HepG2 (cell line): ENCODE data around the gene NRSN2. TPM values are rescaled to one million over a fixed set of nuclear protein-coding genes. Genes with fewer than 3 reads are reported as not detected.

Source experiments
- AHR ChIP-seq: IDR thresholded peaks from 2 replicates; pipeline ENCODE4 v1.6.1; 2018; ENCODE audit warnings: missing genetic modification reagents, missing compliant biosample characterization
- ATAD3A ChIP-seq: sonication (generic); formaldehyde crosslinking; IDR thresholded peaks from 2 replicates; pipeline ENCODE4 v1.4.0; 2020; ENCODE audit warnings: missing genetic modification reagents
- MXD4 ChIP-seq: IDR thresholded peaks from 2 replicates; pipeline ENCODE4 v1.6.1; 2016; ENCODE audit warnings: mild to moderate bottlenecking, missing biosample characterization, missing genetic modification reagents
- POLR2G ChIP-seq: fragments of 200-400 bp; formaldehyde crosslinking; IDR thresholded peaks from 2 replicates; pipeline ENCODE4 v1.6.1; 2018; ENCODE audit warnings: mild to moderate bottlenecking, low read depth, low read length, moderate library complexity
- SMAD9 ChIP-seq: sonication (generic); formaldehyde crosslinking; IDR thresholded peaks from 2 replicates; pipeline ENCODE4 v1.5.1; 2020; ENCODE audit warnings: mild to moderate bottlenecking, missing genetic modification reagents
- ZNF772 ChIP-seq: sonication (generic); formaldehyde crosslinking; IDR thresholded peaks from 2 replicates; pipeline ENCODE4 v1.5.0; 2020; ENCODE audit warnings: mild to moderate bottlenecking, missing genetic modification reagents
- polyA plus RNA-seq, 8 experiments: library from polyadenylated mRNA; depleted of rRNA in 3 of 8; stranded (reverse) in 7 of 8; unstranded in 1 of 8; fragments of >200 nt; fragmentation: Illumina TruSeq in 4 of 8; extraction: Trizol in 4 of 8; gene quantifications; 2 replicates each; pipeline versions ENCODE4 v1.2.1 to v1.2.3, GENCODE V29; 2011 to 2016; ENCODE audit warnings: low read depth in 4 of 8, missing spikeins in 1 of 8, mixed read lengths in 1 of 8; ENCODE audit not compliant: insufficient read depth in 1 of 8
- total RNA-seq, 5 experiments: library from RNA; depleted of rRNA; stranded (reverse); fragments of >200 nt; fragmentation: Illumina TruSeq; extraction: Trizol; gene quantifications; 2 replicates each; pipeline ENCODE4 v1.2.3, GENCODE V29; 2016; ENCODE audit warnings: low read depth in 1 of 5
- TF ChIP-seq, protein P1 (sequence below): sonication (generic); formaldehyde crosslinking; IDR thresholded peaks from 2 replicates; pipeline ENCODE4 v1.9.0; 2022; ENCODE audit warnings: low read depth, missing genetic modification reagents
- TF ChIP-seq, protein P2 (sequence below), 2 experiments: fragments of 450-650 bp in 1 of 2; sonication (generic) in 1 of 2; formaldehyde crosslinking in 1 of 2; IDR thresholded peaks; 2 replicates each; pipeline versions ENCODE4 v1.6.1 to v1.8.0; 2016 to 2022; ENCODE audit warnings: antibody characterized with exemption in 1 of 2, mild to moderate bottlenecking in 1 of 2, missing genetic modification reagents in 1 of 2
- TF ChIP-seq, protein P3 (sequence below): sonication (generic); formaldehyde crosslinking; IDR thresholded peaks from 2 replicates; pipeline ENCODE4 v1.4.0; 2020; ENCODE audit warnings: missing genetic modification reagents, mild to moderate bottlenecking, borderline replicate concordance
- TF ChIP-seq, protein P4 (sequence below): IDR thresholded peaks from 2 replicates; pipeline ENCODE4 v1.6.1; 2016; ENCODE audit warnings: mild to moderate bottlenecking, missing biosample characterization, missing genetic modification reagents

NRSN2 gene
- total and polyA plus RNA-seq, 2 of the 13 experiments (the other 11 are each of a cell fraction or from before 2014, with no cell fraction given) = 32.3 to 49.4 TPM

DNA sequence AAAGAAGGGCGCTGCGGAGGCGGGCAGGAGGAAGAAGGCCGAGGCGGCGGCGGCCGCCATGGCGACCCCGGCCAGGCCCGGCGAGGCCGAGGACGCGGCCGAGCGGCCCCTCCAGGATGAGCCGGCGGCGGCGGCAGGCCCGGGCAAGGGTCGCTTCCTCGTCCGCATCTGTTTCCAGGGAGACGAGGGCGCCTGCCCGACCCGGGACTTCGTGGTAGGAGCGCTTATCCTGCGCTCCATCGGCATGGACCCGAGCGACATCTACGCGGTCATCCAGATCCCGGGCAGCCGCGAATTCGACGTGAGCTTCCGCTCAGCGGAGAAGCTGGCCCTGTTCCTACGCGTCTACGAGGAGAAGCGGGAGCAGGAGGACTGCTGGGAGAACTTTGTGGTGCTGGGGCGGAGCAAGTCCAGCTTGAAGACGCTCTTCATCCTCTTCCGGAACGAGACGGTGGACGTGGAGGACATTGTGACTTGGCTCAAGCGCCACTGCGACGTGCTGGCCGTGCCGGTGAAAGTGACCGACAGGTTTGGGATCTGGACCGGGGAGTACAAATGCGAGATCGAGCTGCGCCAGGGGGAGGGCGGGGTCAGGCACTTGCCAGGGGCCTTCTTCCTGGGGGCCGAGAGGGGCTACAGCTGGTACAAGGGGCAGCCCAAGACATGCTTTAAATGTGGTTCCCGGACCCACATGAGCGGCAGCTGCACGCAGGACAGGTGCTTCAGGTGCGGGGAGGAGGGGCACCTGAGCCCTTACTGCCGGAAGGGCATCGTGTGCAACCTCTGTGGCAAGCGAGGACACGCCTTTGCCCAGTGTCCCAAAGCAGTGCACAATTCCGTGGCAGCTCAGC lies 48.8 kb upstream of the NRSN2 start (continued):
- TF ChIP-seq, protein P1, sequence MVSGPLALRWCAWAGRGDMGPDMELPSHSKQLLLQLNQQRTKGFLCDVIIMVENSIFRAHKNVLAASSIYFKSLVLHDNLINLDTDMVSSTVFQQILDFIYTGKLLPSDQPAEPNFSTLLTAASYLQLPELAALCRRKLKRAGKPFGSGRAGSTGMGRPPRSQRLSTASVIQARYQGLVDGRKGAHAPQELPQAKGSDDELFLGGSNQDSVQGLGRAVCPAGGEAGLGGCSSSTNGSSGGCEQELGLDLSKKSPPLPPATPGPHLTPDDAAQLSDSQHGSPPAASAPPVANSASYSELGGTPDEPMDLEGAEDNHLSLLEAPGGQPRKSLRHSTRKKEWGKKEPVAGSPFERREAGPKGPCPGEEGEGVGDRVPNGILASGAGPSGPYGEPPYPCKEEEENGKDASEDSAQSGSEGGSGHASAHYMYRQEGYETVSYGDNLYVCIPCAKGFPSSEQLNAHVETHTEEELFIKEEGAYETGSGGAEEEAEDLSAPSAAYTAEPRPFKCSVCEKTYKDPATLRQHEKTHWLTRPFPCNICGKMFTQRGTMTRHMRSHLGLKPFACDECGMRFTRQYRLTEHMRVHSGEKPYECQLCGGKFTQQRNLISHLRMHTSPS = peak; percentile 86
- TF ChIP-seq POLR2G (peak; percentile 68), AHR (CRISPR knock-in tag) (peak; percentile 40; the same call in 1 of the 2 replicates), ATAD3A (CRISPR knock-in tag) (peak; percentile 72; the same call in 1 of the 2 replicates), ZNF772 (CRISPR knock-in tag) (0 out of 2 replicates have a peak, but pooled peaks have one; percentile 38), SMAD9 (0 out of 2 replicates have a peak, but pooled peaks have one; percentile 69), MXD4 (peak; percentile 79; the same call in 1 of the 2 replicates)
- TF ChIP-seq, protein P2, sequence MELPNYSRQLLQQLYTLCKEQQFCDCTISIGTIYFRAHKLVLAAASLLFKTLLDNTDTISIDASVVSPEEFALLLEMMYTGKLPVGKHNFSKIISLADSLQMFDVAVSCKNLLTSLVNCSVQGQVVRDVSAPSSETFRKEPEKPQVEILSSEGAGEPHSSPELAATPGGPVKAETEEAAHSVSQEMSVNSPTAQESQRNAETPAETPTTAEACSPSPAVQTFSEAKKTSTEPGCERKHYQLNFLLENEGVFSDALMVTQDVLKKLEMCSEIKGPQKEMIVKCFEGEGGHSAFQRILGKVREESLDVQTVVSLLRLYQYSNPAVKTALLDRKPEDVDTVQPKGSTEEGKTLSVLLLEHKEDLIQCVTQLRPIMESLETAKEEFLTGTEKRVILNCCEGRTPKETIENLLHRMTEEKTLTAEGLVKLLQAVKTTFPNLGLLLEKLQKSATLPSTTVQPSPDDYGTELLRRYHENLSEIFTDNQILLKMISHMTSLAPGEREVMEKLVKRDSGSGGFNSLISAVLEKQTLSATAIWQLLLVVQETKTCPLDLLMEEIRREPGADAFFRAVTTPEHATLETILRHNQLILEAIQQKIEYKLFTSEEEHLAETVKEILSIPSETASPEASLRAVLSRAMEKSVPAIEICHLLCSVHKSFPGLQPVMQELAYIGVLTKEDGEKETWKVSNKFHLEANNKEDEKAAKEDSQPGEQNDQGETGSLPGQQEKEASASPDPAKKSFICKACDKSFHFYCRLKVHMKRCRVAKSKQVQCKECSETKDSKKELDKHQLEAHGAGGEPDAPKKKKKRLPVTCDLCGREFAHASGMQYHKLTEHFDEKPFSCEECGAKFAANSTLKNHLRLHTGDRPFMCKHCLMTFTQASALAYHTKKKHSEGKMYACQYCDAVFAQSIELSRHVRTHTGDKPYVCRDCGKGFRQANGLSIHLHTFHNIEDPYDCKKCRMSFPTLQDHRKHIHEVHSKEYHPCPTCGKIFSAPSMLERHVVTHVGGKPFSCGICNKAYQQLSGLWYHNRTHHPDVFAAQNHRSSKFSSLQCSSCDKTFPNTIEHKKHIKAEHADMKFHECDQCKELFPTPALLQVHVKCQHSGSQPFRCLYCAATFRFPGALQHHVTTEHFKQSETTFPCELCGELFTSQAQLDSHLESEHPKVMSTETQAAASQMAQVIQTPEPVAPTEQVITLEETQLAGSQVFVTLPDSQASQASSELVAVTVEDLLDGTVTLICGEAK (IDR thresholded peaks at IDR 0.05) = no peak
- TF ChIP-seq, protein P2 (CRISPR knock-in tag; IDR thresholded peaks at IDR 0.05) = peak; percentile 17; the same call in 1 of the 2 replicates
- TF ChIP-seq, protein P3, sequence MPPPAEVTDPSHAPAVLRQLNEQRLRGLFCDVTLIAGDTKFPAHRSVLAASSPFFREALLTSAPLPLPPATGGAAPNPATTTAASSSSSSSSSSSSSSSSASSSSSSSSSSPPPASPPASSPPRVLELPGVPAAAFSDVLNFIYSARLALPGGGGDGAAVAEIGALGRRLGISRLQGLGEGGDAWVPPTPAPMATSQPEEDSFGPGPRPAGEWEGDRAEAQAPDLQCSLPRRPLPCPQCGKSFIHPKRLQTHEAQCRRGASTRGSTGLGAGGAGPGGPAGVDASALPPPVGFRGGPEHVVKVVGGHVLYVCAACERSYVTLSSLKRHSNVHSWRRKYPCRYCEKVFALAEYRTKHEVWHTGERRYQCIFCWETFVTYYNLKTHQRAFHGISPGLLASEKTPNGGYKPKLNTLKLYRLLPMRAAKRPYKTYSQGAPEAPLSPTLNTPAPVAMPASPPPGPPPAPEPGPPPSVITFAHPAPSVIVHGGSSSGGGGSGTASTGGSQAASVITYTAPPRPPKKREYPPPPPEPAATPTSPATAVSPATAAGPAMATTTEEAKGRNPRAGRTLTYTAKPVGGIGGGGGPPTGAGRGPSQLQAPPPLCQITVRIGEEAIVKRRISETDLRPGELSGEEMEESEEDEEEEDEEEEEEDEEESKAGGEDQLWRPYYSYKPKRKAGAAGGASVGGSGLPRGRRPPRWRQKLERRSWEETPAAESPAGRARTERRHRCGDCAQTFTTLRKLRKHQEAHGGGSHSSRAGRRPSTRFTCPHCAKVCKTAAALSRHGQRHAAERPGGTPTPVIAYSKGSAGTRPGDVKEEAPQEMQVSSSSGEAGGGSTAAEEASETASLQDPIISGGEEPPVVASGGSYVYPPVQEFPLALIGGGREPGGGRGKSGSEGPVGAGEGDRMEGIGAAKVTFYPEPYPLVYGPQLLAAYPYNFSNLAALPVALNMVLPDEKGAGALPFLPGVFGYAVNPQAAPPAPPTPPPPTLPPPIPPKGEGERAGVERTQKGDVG (CRISPR knock-in tag) = peak; percentile 78; the same call in 1 of the 2 replicates
- TF ChIP-seq, protein P4, sequence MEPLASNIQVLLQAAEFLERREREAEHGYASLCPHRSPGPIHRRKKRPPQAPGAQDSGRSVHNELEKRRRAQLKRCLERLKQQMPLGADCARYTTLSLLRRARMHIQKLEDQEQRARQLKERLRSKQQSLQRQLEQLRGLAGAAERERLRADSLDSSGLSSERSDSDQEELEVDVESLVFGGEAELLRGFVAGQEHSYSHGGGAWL = peak; percentile 75; the same call in 1 of the 2 replicates
